ENCODE results near the gene PRMT6. TPM values are rescaled to one million over a fixed set of nuclear protein-coding genes. Genes with fewer than 3 reads are reported as not detected.

The PRMT6 gene
- total RNA-seq = 14.1 and 32.2 TPM in 2 replicates

GRCh38 chr1:107056426-107057196 lies at the start of gene PRMT6:
Gene PRMT6 (plus strand): TSS chr1:107056674. CDS start chr1:107056716, 42 bp downstream.

Other genes starting within 250 kb of the PRMT6 start
- 0.85 and 1.3 TPM in 2 replicates for gene NTNG1, start 84.4 kb downstream of the PRMT6 start, total RNA-seq